ENCODE data around the gene DEPDC5.

DNA sequence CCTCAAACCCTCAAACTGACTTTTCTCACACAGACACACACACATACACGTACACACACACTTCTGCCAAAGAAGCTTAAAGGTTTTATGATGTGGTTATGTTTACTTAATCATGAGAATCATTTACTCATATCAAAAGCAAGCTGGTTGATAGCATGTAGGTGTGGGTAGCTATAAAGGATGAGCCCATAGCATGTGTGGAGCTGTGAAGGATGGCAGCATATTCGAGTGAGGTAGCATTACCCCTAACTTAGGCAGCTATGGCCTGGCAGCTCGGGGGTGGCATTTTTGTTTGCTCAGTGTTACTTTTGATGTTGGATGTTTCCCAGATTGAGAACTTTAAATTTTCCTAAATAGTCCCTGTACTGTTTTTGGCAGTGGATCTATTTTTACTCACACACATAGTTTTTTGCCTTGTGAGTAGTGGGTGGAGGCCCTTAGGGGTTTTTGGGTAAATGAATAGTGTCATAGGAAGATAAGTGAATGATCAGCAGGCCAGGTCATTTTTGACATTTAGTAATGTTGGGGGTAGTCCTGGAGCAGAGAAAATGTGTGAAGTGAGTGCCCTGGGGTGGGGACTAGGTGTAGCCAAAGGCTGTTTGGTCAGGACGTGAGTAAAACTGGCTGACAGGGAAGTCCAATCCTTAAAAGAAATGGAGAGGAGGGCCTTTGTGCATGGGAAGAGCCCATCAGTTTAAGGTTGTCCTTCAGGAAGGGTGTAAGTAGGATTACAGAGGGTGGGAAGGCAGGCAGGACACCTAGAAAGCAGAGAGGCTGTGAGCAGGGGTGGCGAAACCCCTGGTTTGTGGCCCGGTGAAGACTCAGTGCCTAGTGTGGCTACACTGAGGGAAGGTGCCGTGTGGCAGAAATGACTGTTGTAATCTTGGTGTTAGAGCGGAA is 197.6 kb downstream of the DEPDC5 start:
- TF ChIP-seq POLR2AphosphoS5 (IDR thresholded peaks at IDR 0.05; ENCODE audit: borderline replicate concordance, low read depth, low read length) (no peak), EZH2 (IDR thresholded peaks at IDR 0.05) (no peak), FOXP2 (optimal IDR thresholded peaks at IDR 0.05; ENCODE audit: control extremely low read depth, extremely low read length, insufficient read depth) (no peak)

Measured in SK-N-MC (cell line).